HG02884 (cell line): Measurements from ENCODE around the gene BCL10.

Source experiments
- ATAC-seq: cut with Tn5 transposase; IDR thresholded peaks from one replicate; pipeline ENCODE4 v1.9.1; 2021; ENCODE audit warnings: mild to moderate bottlenecking, moderate library complexity; ENCODE audit not compliant: unreplicated experiment

Gene BCL10

GRCh38 chr1:85224734-85225623, 51.5 kb downstream of the BCL10 start:
- no peak for ATAC-seq

- no peak for ATAC-seq
Observed at GRCh38 chr1:85224295-85224694, 52.1 kb downstream of the BCL10 start.

DNA sequence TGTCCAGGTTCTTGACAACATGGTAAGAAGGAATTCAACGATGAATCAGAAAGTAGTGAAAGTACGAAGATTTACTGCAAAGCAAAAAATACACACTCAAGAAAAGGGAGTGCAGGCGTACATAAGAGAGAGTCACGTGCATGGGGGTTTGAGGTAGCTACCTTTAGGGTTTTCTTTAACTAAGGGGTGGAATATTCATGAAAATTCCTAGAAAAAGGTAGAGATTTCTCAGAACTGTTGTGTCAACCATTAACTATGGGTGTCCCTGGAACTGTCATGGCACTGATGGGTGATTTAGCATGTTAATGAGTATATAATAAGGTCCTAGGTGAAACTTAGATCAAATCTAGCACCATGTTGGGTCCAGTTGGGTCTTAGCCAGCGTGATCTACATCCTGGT, 53.1 kb downstream of the BCL10 start:
- ATAC-seq: no peak

- no peak for ATAC-seq
Observed at GRCh38 chr1:85220756-85221201, 55.7 kb downstream of the BCL10 start.

DNA sequence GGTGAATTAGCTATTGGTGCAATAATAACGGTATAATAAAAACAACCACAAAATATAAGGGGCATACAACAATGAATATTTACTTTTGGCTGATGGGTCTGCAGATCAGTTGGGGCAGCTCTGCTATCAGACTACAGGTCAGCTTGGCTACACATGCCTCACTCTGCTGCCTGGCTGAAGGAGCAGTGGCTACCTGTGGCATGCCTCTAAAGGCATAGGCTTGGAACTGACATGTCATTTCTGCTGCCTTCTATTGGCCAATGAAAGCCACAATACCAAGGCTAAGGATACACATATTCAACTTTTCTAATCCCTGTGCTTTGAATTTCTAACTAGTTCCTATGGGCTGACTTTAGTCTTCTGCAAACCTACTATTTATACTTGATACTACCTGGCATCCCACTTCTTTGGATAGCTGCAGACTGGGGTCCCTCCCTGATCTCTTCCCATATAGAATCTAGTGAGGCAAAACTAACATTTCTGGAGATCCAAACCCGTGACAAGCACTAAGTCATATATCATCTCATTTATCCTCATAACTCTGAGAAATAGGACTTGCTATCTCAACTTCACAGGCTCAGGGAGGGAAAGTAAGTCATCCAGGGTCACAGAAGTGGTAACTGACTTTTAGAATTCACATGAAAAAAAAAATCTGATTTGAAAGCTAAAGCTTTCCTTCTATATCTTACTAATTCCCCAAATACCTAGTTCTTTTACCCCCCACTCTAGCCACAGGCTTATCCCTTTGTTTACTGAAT, 56.4 kb downstream of the BCL10 start:
- no peak for ATAC-seq

- no peak for ATAC-seq
Observed at GRCh38 chr1:85216697-85217096, 59.7 kb downstream of the BCL10 start.
